GM19035 (cell line): ENCODE data around the gene TULP1.
"Not testable (repeated sequence)": the region's sequence is repeated elsewhere in the genome, so short reads cannot be mapped to it uniquely, and the experiment has no call there.

Experiments
- ATAC-seq: cut with Tn5 transposase; IDR thresholded peaks from one replicate; pipeline ENCODE4 v1.9.1; 2021; ENCODE audit not compliant: unreplicated experiment

TULP1 gene

GRCh38 chr6:35522151-35522550, 9.5 kb upstream of the TULP1 start:
- ATAC-seq: no peak

DNA sequence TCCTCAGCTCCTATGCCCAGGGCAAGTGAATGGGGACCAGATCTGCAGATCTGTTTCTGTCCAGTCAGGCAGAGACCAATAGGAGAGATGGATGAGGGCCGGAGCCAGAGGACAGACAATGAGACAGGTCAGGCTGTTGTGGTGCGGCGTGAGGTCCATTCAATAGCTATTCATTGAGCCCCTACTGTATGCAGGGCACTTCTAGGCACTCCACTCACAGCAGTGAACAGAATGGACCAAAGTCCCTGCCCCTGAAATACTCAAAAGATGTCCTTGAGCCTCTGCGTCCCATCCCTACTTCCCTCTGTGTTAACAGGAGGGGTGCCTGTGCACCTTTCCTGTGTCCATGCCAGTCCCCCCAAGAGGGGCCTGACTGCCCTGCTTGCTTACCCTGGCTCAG, 8.5 kb upstream of the TULP1 start:
- ATAC-seq: no peak

GRCh38 chr6:35519313-35520015, 6.8 kb upstream of the TULP1 start:
- no peak for ATAC-seq

GRCh38 chr6:35518566-35519312, 6.0 kb upstream of the TULP1 start:
- ATAC-seq: no peak

DNA sequence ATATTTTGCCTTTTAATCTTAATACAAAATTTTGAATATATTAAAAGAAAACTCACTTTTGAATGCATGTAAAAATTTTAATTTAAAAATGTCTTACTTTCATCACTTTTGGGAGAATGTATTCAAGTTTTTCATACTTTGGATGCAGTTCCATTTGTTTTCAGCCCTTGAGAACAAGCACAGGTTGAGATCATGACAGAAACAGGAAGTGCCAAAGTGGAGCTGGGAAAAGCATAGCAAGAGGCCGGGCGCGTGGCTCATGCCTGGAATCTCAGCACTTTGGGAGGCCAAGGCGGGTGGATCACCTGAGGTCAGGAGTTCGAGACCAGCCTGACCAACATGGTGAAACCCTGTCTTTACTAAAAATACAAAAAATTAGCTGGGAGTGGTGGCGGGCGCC, 5.3 kb upstream of the TULP1 start:
- not testable (repeated sequence) for ATAC-seq

- no peak for ATAC-seq
Measured at GRCh38 chr6:35516712-35517111, 4.0 kb upstream of the TULP1 start.

DNA sequence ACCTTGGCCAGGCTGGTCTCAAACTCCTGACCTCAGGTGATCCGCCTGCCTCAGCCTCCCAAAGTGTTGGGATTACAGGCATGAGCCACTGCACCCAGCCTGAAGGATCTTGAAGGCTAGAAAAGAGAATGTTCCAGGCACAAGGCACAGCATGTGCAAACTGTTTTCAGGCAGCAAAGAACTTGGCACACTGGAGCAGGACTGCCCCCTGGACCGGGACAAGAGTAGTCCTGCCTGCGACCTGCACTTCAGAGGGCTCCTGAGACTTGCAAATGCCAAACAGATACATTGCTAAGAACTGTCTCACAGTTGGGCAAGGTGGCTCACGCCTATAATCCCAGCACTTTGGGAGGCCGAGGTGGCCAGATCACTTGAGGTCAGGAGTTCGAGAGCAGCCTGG, 3.2 kb upstream of the TULP1 start:
- not testable (repeated sequence) for ATAC-seq

- no peak for ATAC-seq
Measured at GRCh38 chr6:35514587-35514986, 1.9 kb upstream of the TULP1 start.

GRCh38 chr6:35512006-35512405, 690 bp downstream of the TULP1 start:
- ATAC-seq: no peak

- ATAC-seq: no peak
Measured at GRCh38 chr6:35511562-35511941, 1.1 kb downstream of the TULP1 start.

GRCh38 chr6:35510916-35511561, 1.7 kb downstream of the TULP1 start:
- no peak for ATAC-seq

DNA sequence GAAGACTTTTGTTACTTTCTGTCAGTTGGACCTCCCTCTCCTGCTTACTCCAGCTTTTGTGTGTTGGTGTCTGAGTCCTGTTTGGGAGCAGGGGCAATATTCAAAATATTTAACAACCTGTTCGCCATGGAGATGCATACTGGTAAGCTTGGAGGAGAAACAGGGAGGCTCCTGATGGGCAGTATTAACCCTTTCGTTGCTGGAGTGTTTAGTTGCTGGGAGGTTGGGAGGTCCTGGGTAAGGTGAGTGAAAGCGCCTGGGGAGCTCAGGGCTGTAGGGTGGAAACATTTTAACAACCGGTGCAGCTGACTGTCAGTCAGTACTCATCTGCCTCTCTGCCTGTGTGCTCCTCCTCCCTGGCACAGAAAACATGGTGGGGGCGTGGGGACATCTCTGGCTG, 4.2 kb downstream of the TULP1 start:
- ATAC-seq: no peak

DNA sequence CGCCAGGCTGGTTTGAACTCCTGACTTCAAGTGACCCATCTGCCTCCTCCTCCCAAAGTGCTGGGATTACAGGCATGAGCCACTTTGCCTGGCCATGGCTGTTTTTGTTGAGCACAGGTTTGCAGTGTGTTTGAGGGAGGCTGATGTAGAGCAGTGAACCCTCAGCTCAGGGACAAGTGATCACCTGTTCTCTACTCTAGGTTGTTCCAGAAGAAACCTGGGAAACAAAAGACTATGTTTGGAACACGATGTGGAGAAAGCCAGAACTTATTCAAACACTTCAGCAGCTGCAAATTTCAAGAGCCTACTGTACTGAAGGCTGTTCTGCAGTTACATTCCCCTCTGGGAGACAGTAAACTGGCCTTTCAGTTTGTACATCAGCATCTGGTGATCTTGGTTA, 4.7 kb downstream of the TULP1 start:
- no peak for ATAC-seq

DNA sequence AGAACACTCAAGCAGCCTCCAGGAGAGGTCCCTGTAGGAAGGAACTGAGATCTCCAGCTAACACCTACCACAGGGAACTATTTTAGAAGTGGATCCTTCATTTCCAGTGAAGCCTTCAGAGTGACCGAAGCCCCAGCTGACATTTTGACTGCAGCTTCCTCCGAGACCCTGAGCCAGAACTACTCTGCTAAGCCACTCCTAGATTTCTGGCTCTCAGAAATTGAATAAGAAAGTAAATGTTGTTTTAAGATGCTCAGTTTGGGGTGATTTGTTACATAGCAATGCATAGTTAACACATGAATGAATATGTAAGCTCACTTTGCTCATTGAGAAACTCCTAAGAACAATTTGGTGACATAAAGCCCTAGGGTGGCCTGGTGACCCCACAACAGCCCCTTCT, 5.5 kb downstream of the TULP1 start:
- no peak for ATAC-seq

DNA sequence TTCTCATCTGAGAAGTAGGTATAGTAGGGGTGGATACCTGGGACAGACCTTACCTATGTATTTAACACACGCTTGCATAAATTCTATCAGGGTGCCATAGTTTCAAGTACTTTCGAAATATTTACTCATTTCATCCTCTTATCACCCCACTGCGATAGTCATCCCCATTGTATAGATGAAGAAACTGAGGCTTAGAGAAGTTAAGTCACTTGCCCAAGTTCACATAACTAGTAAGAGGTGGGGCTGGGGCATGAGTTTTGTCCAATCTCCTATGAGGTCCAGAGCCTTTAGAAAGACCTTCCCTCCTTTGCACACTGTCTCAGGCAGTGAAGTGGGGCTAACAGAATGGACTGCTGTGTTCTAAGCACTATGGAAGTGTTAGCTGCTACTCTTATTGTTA, 6.2 kb downstream of the TULP1 start:
- no peak for ATAC-seq

- ATAC-seq: no peak
Measured at GRCh38 chr6:35505999-35506412, 6.7 kb downstream of the TULP1 start.

DNA sequence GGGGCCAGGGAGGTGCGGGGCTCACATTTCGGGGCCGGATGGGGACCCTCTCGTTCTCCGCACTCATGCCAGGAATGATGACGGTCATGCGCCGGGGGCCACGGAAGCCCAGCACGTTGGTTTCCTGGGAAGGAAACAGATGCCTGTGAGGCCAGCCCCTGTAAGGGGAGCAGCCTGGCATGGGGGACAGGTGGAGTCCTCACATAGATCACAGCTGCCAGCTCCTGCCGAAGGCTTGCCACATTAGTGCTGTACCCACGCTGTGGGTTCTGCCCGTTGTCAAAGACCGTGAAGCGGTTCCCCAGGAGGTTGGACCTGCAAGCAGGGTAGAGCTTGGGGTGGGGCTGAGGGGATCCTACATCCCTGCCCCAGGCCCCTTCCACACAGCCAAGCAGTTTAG, 9.2 kb downstream of the TULP1 start:
- ATAC-seq: no peak

GRCh38 chr6:35501784-35502183, 10.9 kb downstream of the TULP1 start:
- ATAC-seq: no peak

DNA sequence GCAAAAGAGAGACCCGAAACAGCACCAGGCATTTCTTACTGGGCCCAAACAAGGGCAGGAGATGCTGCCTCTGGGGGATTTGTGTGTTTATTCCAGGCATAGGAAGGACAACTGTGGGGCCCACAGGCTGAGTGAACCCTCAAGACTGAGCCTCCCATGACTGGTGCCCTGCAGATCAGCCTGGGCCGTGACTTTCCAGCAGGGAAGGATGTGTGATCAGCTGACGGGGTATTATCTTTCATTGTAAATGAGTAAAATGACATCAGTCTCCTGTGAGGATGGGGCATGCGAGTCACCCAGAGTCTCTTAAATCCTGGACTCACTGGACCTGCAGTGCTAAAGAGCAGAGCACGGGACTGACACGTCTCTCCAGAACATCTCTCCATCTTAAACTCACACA, 11.9 kb downstream of the TULP1 start:
- no peak for ATAC-seq

DNA sequence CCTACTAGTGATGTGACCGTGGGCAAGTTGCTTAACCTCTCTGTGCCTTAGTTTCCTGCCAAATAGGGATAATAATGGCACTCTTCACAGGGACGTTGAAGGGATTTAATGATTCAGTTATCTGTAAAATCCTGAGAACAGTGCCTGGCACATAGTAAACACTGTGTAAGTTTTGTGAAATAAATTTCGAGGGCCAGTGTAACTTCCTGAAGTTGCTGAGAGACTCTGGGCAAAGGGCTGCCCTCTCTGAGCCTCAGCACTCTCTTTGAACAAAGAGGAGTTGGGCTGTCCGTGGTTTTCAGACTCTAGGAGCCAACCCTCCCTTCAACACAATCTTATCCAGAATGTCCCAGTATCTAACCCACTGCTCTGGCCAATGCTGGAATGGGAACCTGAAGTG, 13.3 kb downstream of the TULP1 start:
- no peak for ATAC-seq

DNA sequence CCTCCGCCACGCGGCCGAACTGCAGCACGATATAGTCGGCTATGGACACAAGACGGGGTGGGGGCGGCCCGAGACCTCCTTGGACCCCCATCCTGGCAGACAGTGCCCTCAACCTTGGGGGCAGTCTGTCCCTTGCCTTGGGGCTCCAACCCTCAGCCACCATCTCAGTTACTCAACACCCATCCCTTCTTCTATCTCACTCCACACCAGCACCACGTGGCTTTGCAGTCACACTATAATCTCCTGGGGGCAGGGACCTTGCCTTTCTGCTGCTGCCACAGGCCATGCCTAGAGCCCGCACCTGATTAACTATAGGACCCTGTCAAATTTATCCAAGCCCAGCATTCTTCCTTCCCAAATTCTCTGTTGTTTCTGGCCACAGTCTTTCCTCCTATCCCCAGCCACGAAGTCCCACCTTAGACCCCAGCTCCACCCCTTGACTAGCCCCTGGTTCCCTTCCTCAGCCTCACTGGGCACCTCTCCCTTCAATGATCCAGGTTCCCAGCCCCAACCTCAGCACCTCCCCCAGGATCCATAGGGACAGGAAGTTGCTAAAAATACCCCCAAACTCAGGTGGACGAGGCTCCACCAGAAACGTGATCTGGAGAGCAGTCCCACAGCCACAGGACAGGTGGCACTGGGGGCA, 14.2 kb downstream of the TULP1 start:
- ATAC-seq: no peak
